Panc1 (cell line): ENCODE measurements around the gene CPPED1. TPM values are rescaled to one million over a fixed set of nuclear protein-coding genes. Genes with fewer than 3 reads are reported as not detected.

Source experiments
- ATAC-seq: fragments of 200-7000 bp; cut with Tn5 transposase; 2 replicates; pipeline ENCODE4 v1.9.1; 2020; ENCODE audit warnings: mild to moderate bottlenecking, moderate library complexity
- BruUV-seq: library from RNA; stranded (reverse); fragments of 400-500 nt; replicated peaks from 2 replicates; lab custom pipeline; 2021; lab: Mats Ljungman, UMichigan
- CTCF ChIA-PET: fragments of 300-600 bp; sonication (Branson Sonifier 250); formaldehyde crosslinking; loops from one replicate; lab custom pipeline; 2022; ENCODE audit warnings: antibody characterized with exemption; lab: Charles Lee
- POLR2A ChIA-PET: fragments of 300-600 bp; sonication (Branson Sonifier 250); formaldehyde crosslinking; loops from one replicate; lab custom pipeline; 2022; ENCODE audit warnings: antibody characterized with exemption; lab: Charles Lee
- DNase-seq: peaks from one replicate; pipeline ENCODE4 v3.0.0-alpha.2; 2010; ENCODE audit warnings: low read depth, low spot score
- H3K27ac ChIP-seq: 2 replicates; pipeline ENCODE4 v1.5.1; 2011; ENCODE audit warnings: mild to moderate bottlenecking, low read length, inconsistent platforms
- H3K27me3 ChIP-seq: fragments of 200-500 bp; sonication (Bioruptor generic); 2 replicates; pipeline ENCODE4 v1.6.0; 2014; ENCODE audit warnings: low read length, inconsistent platforms; ENCODE audit not compliant: control insufficient read depth, insufficient read depth
- H3K36me3 ChIP-seq: fragments of 200-500 bp; sonication (Bioruptor generic); 2 replicates; pipeline ENCODE4 v1.5.1; 2014; ENCODE audit warnings: inconsistent platforms, mild to moderate bottlenecking, low read length, moderate library complexity; ENCODE audit not compliant: control insufficient read depth, insufficient read depth
- H3K4me1 ChIP-seq: 2 replicates; pipeline ENCODE4 v1.5.1; 2011; ENCODE audit warnings: inconsistent platforms, mild to moderate bottlenecking, low read length, moderate library complexity; ENCODE audit not compliant: control insufficient read depth, insufficient read depth
- H3K4me3 ChIP-seq, 2 experiments: 2 replicates each; pipeline ENCODE4 v1.5.1; 2011 to 2012; ENCODE audit warnings: low read depth in 2 of 2, low read length in 2 of 2, mild to moderate bottlenecking in 2 of 2, inconsistent platforms in 1 of 2, moderate library complexity in 1 of 2
- H3K9me3 ChIP-seq: fragments of 200-500 bp; sonication (Bioruptor generic); 2 replicates; pipeline ENCODE4 v1.5.1; 2014; ENCODE audit warnings: low read depth, mild to moderate bottlenecking, inconsistent platforms, low read length, moderate library complexity; ENCODE audit not compliant: control insufficient read depth, insufficient read depth
- POLR2AphosphoS5 ChIP-seq: IDR thresholded peaks from 2 replicates; pipeline ENCODE4 v1.6.1; 2012; ENCODE audit warnings: mild to moderate bottlenecking, low read depth, low read length, moderate library complexity
- SIN3A ChIP-seq: IDR thresholded peaks from 2 replicates; pipeline ENCODE4 v1.6.1; 2012; ENCODE audit warnings: low read depth, mild to moderate bottlenecking, low read length, moderate library complexity, borderline replicate concordance; ENCODE audit not compliant: insufficient read depth
- TCF7L2 ChIP-seq: IDR thresholded peaks from 2 replicates; pipeline ENCODE4 v1.6.1; 2011; ENCODE audit warnings: mild to moderate bottlenecking, low read depth, low read length, inconsistent platforms
- in situ Hi-C: cut with HindIII; loops from 2 replicates; pipeline ENCODE4 v1.10.0; 2016; ENCODE audit warnings: low sequenced_read_pairs, low pct_unique_long_range_greater_than_20kb
- intact Hi-C: fragments of 100-400 bp; cut with micrococcal nuclease; formaldehyde crosslinking; loops from one replicate; pipeline ENCODE4 v1.10.0; 2022; ENCODE audit not compliant: unreplicated experiment
- total RNA-seq: library from RNA; stranded (reverse); gene quantifications from one replicate; pipeline ENCODE4 v1.2.1, GENCODE V29; 2021; ENCODE audit not compliant: unreplicated experiment
- TF ChIP-seq, protein P1 (sequence below), 2 experiments: IDR thresholded peaks; 2 replicates each; pipeline ENCODE4 v1.6.1; 2011 to 2012; ENCODE audit warnings: low read depth in 2 of 2, control low read depth in 1 of 2, low read length in 1 of 2, mild to moderate bottlenecking in 1 of 2, moderate library complexity in 1 of 2; ENCODE audit not compliant: insufficient read depth in 1 of 2
- TF ChIP-seq, protein P2 (sequence below): fragments of 450-650 bp; IDR thresholded peaks from 2 replicates; pipeline ENCODE4 v1.5.1; 2017; ENCODE audit warnings: mild to moderate bottlenecking

Gene CPPED1
- total RNA-seq, 1 experiment from 2014 or later: 12.5 TPM

DNA sequence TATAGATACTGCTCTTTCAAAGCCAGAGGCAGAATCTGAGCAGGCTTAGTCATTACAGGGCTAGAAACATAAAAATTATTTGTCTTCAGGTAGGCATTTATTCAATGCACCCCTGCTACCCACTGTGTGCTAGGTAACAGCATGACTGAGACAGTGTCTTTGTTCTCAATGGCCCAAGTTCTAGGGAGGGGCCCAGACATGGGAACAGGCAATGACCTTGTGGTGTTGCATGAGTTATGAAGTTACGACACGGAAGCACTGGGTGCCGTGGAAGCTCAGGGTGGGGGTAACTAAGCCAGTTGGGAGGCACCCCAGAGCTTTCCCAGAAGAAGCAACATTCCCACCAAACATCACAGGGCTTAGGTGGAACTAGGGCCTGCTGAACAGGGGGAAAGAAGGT lies 87.0 kb downstream of the CPPED1 start:
- CTCF ChIA-PET: no interaction called here
- Histone ChIP-seq H3K4me1 (no peaks in the 10 kb centered on the region), H3K27ac (no peak overlapping the region), H3K36me3 (no peaks in the 10 kb centered on the region), H3K4me3 (no peak overlapping the region), H3K27me3 (no peaks in the 10 kb centered on the region), H3K9me3 (no peaks in the 10 kb centered on the region)
- in situ Hi-C loops: no loop called here
- ATAC-seq (no peak), DNase-seq (no peak)
- no TSS peak for BruUV-seq
- TF ChIP-seq, protein P1, sequence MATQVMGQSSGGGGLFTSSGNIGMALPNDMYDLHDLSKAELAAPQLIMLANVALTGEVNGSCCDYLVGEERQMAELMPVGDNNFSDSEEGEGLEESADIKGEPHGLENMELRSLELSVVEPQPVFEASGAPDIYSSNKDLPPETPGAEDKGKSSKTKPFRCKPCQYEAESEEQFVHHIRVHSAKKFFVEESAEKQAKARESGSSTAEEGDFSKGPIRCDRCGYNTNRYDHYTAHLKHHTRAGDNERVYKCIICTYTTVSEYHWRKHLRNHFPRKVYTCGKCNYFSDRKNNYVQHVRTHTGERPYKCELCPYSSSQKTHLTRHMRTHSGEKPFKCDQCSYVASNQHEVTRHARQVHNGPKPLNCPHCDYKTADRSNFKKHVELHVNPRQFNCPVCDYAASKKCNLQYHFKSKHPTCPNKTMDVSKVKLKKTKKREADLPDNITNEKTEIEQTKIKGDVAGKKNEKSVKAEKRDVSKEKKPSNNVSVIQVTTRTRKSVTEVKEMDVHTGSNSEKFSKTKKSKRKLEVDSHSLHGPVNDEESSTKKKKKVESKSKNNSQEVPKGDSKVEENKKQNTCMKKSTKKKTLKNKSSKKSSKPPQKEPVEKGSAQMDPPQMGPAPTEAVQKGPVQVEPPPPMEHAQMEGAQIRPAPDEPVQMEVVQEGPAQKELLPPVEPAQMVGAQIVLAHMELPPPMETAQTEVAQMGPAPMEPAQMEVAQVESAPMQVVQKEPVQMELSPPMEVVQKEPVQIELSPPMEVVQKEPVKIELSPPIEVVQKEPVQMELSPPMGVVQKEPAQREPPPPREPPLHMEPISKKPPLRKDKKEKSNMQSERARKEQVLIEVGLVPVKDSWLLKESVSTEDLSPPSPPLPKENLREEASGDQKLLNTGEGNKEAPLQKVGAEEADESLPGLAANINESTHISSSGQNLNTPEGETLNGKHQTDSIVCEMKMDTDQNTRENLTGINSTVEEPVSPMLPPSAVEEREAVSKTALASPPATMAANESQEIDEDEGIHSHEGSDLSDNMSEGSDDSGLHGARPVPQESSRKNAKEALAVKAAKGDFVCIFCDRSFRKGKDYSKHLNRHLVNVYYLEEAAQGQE (IDR thresholded peaks at IDR 0.05; ENCODE audit: insufficient read depth in 1 of 2, low read depth in 2 of 2, low read length in 1 of 2): no peak
- TF ChIP-seq TCF7L2 (no peak), SIN3A (no peak), POLR2AphosphoS5 (no peak)
- intact Hi-C loops: no loop called here
- POLR2A ChIA-PET: no interaction called here

DNA sequence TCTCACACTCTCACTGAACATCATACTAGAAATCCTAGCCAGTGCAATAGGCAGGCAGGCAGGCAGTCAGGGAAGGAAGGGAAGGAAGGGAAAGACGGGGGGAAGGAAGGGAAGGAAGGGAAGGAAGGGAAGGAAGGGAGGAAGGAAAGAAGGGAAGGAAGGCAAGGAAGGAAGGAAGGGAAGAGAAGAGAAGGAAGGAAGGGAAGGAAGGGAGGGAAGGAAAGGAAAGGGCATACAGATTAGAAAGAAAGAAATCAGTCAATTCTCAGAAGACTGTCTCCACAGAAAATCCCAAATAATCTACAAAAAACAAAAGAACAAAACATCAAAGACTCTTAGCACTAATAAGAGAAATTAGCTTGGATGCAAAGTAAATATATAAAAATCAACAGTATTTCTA lies 93.9 kb downstream of the CPPED1 start:
- ATAC-seq: no peak
- Histone ChIP-seq H3K36me3 (no peaks in the 10 kb centered on the region), H3K9me3 (no peaks in the 10 kb centered on the region), H3K27ac (no peak overlapping the region), H3K4me1 (no peaks in the 10 kb centered on the region), H3K4me3 (no peak overlapping the region), H3K27me3 (no peaks in the 10 kb centered on the region)
- intact Hi-C loops (no loop called here), in situ Hi-C loops (no loop called here)
- no TSS peak for BruUV-seq
- CTCF ChIA-PET: no interaction called here
- POLR2A ChIA-PET: no interaction called here
- TF ChIP-seq POLR2AphosphoS5: no peak
- TF ChIP-seq, protein P2, sequence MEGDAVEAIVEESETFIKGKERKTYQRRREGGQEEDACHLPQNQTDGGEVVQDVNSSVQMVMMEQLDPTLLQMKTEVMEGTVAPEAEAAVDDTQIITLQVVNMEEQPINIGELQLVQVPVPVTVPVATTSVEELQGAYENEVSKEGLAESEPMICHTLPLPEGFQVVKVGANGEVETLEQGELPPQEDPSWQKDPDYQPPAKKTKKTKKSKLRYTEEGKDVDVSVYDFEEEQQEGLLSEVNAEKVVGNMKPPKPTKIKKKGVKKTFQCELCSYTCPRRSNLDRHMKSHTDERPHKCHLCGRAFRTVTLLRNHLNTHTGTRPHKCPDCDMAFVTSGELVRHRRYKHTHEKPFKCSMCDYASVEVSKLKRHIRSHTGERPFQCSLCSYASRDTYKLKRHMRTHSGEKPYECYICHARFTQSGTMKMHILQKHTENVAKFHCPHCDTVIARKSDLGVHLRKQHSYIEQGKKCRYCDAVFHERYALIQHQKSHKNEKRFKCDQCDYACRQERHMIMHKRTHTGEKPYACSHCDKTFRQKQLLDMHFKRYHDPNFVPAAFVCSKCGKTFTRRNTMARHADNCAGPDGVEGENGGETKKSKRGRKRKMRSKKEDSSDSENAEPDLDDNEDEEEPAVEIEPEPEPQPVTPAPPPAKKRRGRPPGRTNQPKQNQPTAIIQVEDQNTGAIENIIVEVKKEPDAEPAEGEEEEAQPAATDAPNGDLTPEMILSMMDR: no peak
- no peak for TF ChIP-seq TCF7L2
- TF ChIP-seq SIN3A: no peak
- TF ChIP-seq, protein P1 (IDR thresholded peaks at IDR 0.05; ENCODE audit: insufficient read depth in 1 of 2, low read depth in 2 of 2, low read length in 1 of 2): no peak
- no peak for DNase-seq
